AG10803 (cell line): ENCODE data around the gene SLC2A13.
"Not testable (repeated sequence)": the region's sequence is repeated elsewhere in the genome, so short reads cannot be mapped to it uniquely, and the experiment has no call there.

Experiments
- DNase-seq: peaks from one replicate; pipeline ENCODE4 v3.0.0; 2010; ENCODE audit warnings: low read depth
- H3K4me3 ChIP-seq: 2 replicates; pipeline ENCODE4 v1.5.1; 2011; ENCODE audit warnings: mild to moderate bottlenecking, low read length, control low read depth
- CTCF ChIP-seq: conservative IDR thresholded peaks from 2 replicates; pipeline ENCODE4 v1.5.1; 2011; ENCODE audit warnings: mild to moderate bottlenecking, low read length, control low read depth, inconsistent platforms

Gene SLC2A13

GRCh38 chr12:39755478-39755877 lies 350.4 kb downstream of the SLC2A13 start:
- H3K4me3 ChIP-seq, result no peak overlapping the region
- TF ChIP-seq CTCF, result no peak
- DNase-seq, result no peak

GRCh38 chr12:39752482-39753137 lies 353.3 kb downstream of the SLC2A13 start:
- TF ChIP-seq CTCF, result no peak
- H3K4me3 ChIP-seq, result no peak overlapping the region
- no peak for DNase-seq

- H3K4me3 ChIP-seq, DNase-seq: not testable (repeated sequence)
Observed at GRCh38 chr12:39746151-39746550, 359.7 kb downstream of the SLC2A13 start.

- DNase-seq, result no peak
- H3K4me3 ChIP-seq, result no peak overlapping the region
- no peak for TF ChIP-seq CTCF
Observed at GRCh38 chr12:39743655-39744054, 362.2 kb downstream of the SLC2A13 start.

- TF ChIP-seq CTCF, result no peak
Observed at GRCh38 chr12:39736406-39736805, 369.5 kb downstream of the SLC2A13 start.

GRCh38 chr12:39723831-39724230 lies 382.1 kb downstream of the SLC2A13 start:
- no peak overlapping the region for H3K4me3 ChIP-seq
- no peak for TF ChIP-seq CTCF
- DNase-seq, result peak; percentile 48

More at GRCh38 chr12:39736406-39736805, 369.5 kb downstream of the SLC2A13 start:
- no peak for DNase-seq
- no peak overlapping the region for H3K4me3 ChIP-seq

GRCh38 chr12:39722504-39722903 lies 383.4 kb downstream of the SLC2A13 start:
- no peak for TF ChIP-seq CTCF
- no peak for DNase-seq
- H3K4me3 ChIP-seq, result no peak overlapping the region
